Activated T-helper 1 cell treated with anti-CD3 and anti-CD28 coated beads, Interleukin-12 subunit alpha, Interleukin-12 subunit beta, Interleukin-2, Interleukin-4 antibody, amounts not matched to agents 30 ng/mL and 10 ng/mL and 1 ng/mL, durations not matched to agents 14 hours and 24 hours and 36 hours (primary cell): ENCODE measurements around the gene ABCC8. TPM values are rescaled to one million over a fixed set of nuclear protein-coding genes. Genes with fewer than 3 reads are reported as not detected.

Experiments
- DNase-seq: peaks from one replicate; pipeline ENCODE4 v3.0.0; 2021; ENCODE audit warnings: low spot score
- H3K27ac Mint-ChIP-seq: one replicate; pipeline ENCODE4 v1.8.0; 2021; ENCODE audit warnings: mild to moderate bottlenecking, mixed read lengths
- H3K27me3 Mint-ChIP-seq: one replicate; pipeline ENCODE4 v1.8.0; 2022; ENCODE audit warnings: mild to moderate bottlenecking, moderate library complexity, mixed read lengths; ENCODE audit not compliant: insufficient read depth
- H3K36me3 Mint-ChIP-seq: one replicate; pipeline ENCODE4 v1.8.0; 2021; ENCODE audit warnings: low read depth, mixed read lengths
- H3K4me1 Mint-ChIP-seq: one replicate; pipeline ENCODE4 v1.8.0; 2021; ENCODE audit warnings: low read depth, mixed read lengths
- H3K4me3 Mint-ChIP-seq: one replicate; pipeline ENCODE4 v1.8.0; 2021; ENCODE audit warnings: mild to moderate bottlenecking, moderate library complexity, mixed read lengths
- H3K9me3 Mint-ChIP-seq: one replicate; pipeline ENCODE4 v1.8.0; 2021; ENCODE audit warnings: mixed read lengths
- intact Hi-C: fragments of 100-400 bp; cut with micrococcal nuclease; formaldehyde crosslinking; loops from one replicate; pipeline ENCODE4 v1.15.1; 2024
- total RNA-seq: library from RNA; stranded (reverse); gene quantifications from 2 replicates; pipeline ENCODE4 v1.2.3, GENCODE V29; 2022

Gene ABCC8
- total RNA-seq, 1 donor from 2014 or later, result 0.31 TPM

DNA sequence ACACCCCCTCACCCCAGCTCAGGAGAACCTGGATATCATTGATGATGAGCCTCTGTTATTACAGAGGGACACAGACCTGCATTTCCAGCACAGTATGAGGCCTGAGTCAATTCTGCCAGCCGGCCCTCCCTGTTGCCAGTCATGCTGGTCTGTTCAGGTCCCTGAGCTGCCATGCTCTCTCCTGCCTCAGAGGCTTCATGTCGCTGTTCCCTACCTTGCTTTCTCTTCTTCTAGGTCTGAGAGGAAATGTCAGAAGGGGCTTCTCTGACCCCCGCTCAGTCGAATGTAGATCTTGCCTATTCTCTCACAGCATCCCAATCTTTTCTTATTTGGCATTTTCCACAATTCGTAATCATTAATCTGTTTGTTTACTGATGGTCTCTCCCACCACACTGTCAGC, 21.8 kb upstream of the ABCC8 start:
- Mint-ChIP-seq H3K27ac (no peak overlapping the region), H3K4me1 (no peaks in the 10 kb centered on the region), H3K4me3 (no peak overlapping the region), H3K36me3 (no peaks in the 10 kb centered on the region), H3K9me3 (no peaks in the 10 kb centered on the region), H3K27me3 (peaks cover 13% of the 10 kb centered on the region)
- DNase-seq, result no peak
- intact Hi-C loops, result no loop called here

DNA sequence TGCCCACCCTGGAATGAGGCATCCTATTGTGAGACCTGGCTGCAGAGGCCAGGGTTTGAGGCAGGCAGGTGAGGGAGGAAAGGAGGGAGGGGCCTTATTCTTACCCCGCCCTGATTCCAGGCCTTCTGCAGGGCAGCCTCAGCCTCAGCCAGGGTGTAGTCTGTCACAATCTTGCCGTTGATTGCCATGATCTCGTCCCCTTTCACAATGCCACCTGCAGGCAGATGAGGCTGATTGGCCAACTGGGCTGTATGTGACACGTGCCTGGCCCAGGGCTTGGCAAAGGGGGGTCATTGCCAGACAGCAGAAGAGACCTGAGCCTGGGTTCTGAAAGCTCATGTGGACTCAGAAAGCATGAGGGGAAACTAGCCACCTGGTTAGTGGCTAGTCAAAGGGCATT, 21.4 kb upstream of the ABCC8 start:
- Mint-ChIP-seq H3K27ac (no peak overlapping the region), H3K4me3 (no peak overlapping the region), H3K9me3 (no peaks in the 10 kb centered on the region), H3K27me3 (peaks cover 12% of the 10 kb centered on the region), H3K36me3 (no peaks in the 10 kb centered on the region), H3K4me1 (no peaks in the 10 kb centered on the region)
- intact Hi-C loops, result no loop called here
- DNase-seq, result no peak

DNA sequence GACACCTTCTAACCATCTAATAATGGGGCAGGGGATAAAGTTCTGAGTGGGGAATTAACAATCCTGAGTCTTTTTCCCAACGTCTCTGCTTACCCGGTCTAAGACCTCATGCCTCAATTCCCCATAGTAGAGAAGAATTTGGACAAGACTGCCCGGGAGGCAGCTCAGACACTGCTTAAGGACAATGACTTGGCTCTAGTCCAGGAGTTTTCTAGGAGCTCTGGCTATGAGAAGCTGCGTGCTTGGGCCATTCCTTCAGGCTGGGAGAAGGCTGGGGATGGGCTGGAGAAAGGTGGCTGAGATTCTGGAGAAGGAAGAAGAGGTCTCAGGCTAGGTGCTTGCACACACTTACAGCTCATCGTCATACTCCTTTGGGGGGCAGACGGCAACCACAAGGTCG, 19.8 kb upstream of the ABCC8 start:
- peaks cover 15% of the 10 kb centered on the region for H3K27me3 Mint-ChIP-seq
- no peak overlapping the region for H3K4me3 Mint-ChIP-seq
- no peaks in the 10 kb centered on the region for H3K36me3 Mint-ChIP-seq
- H3K4me1 Mint-ChIP-seq, result no peaks in the 10 kb centered on the region
- no peaks in the 10 kb centered on the region for H3K9me3 Mint-ChIP-seq
- no peak overlapping the region for H3K27ac Mint-ChIP-seq
- intact Hi-C loops, result no loop called here
- DNase-seq, result no peak

DNA sequence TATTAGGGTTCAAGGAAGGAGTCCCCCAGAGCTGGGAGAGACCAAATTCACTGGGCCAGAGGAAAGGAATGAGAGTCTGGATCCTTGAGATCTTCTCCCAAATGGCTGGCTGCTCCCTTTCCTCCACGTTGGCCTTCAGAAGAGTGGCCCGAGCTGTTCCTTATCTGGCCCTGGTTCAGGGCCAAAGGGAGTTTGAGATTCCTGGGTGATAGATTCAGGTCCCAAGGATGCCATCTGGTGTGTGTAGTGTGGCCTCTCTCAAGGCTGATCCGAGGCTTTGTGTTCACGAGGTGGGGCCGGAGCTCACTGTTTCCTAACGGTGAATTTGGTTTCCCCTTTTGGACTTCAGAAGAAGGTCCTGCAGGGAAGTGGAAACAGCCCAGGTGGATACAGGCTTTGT, 17.4 kb upstream of the ABCC8 start:
- peaks cover 29% of the 10 kb centered on the region for H3K27me3 Mint-ChIP-seq
- no peaks in the 10 kb centered on the region for H3K9me3 Mint-ChIP-seq
- H3K4me3 Mint-ChIP-seq, result no peak overlapping the region
- intact Hi-C loops, result no loop called here
- H3K36me3 Mint-ChIP-seq, result no peaks in the 10 kb centered on the region
- H3K4me1 Mint-ChIP-seq, result no peaks in the 10 kb centered on the region
- H3K27ac Mint-ChIP-seq, result no peak overlapping the region
- DNase-seq, result no peak

DNA sequence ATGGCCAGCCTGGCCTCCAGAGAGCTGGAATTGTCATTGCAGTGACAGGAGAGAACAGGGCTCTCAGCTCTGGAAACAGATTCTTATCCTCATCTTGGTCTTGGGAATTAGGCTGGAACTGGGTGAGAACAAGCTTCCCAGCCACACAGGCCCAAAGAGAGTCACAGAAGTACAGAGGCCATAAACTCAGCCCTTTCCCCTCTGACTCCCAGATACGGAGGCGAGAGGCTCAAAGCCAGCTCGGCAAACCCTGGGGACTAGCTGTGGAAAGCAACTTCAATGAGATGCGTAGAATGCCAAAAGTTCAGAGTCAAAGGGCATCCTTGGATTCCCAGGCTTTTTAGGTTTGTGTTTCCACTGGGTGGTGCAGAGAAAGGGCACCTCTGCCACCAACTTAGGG, 14.3 kb upstream of the ABCC8 start:
- intact Hi-C loops, result no loop called here
- no peak for DNase-seq
- no peaks in the 10 kb centered on the region for H3K9me3 Mint-ChIP-seq
- H3K27ac Mint-ChIP-seq, result no peak overlapping the region
- peaks cover 26% of the 10 kb centered on the region for H3K27me3 Mint-ChIP-seq
- H3K36me3 Mint-ChIP-seq, result no peaks in the 10 kb centered on the region
- H3K4me3 Mint-ChIP-seq, result no peak overlapping the region
- no peaks in the 10 kb centered on the region for H3K4me1 Mint-ChIP-seq

DNA sequence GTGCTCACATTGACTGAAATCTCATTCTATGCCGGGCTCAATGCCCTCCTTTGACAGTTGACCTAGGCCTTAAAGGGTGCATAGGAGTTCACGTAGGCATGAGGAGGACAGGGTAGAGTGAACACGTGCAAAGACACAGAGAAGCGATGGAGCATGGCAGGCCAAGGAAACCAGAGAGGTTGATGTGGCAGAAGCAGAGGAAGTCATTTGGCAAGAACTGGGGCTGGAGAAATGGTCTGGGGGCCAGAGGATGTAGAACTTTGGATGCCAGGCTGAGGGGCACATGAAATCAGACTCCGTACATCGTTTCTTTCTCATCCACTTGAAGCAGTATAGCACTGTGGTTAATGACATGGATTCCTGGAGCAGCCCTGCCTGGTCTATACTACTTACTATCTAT, 13.6 kb upstream of the ABCC8 start:
- Mint-ChIP-seq H3K4me1 (no peaks in the 10 kb centered on the region), H3K27me3 (peaks cover 26% of the 10 kb centered on the region)

DNA sequence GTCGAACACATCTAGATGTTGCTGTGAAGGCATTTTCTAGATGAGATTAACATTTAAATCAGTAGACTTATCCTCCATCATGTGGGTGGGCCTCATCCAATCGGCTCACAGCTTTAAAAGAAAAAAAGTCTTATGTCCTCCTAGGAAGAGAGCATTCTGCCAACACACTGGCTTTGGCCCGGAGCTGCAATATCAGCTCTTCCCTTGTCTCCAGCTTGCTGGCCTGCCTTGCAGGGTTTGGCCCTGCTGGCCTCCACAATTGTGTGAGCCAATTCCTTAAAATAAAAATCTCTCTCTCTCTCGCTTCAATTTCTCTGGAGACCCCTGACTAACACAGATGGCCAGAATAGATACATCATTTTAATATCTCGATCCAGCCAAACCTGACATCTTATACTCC, 13.1 kb upstream of the ABCC8 start:
- no peak for DNase-seq
- Mint-ChIP-seq H3K27ac (no peak overlapping the region), H3K4me3 (no peak overlapping the region), H3K9me3 (no peaks in the 10 kb centered on the region), H3K36me3 (no peaks in the 10 kb centered on the region), H3K4me1 (no peaks in the 10 kb centered on the region), H3K27me3 (peaks cover 26% of the 10 kb centered on the region)
- intact Hi-C loops, result no loop called here

More for the DNA sequence above, 13.6 kb upstream of the ABCC8 start:
- intact Hi-C loops, result no loop called here
- H3K27ac Mint-ChIP-seq, result no peak overlapping the region
- DNase-seq, result no peak
- no peak overlapping the region for H3K4me3 Mint-ChIP-seq
- no peaks in the 10 kb centered on the region for H3K9me3 Mint-ChIP-seq
- H3K36me3 Mint-ChIP-seq, result no peaks in the 10 kb centered on the region

DNA sequence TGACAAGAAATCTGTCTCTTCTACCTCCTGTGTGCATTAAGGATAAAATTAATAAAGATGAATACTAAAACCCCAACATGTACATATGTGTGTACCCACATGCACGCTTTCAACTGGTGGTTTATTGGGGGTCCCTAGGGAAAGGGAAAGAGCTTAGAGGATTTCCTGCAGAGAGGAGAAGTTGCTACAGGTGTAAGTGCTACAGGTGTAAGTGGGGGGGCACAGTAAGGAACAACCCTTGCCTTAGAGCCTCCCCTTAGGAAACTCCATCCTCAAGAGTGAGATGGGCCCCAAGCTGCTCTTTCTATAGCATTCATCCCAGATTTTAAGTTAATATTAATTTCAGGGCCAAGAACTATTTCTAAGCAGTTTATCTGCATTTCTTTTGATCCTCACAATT, 11.9 kb upstream of the ABCC8 start:
- intact Hi-C loops, result no loop called here
- H3K36me3 Mint-ChIP-seq, result no peaks in the 10 kb centered on the region
- no peak for DNase-seq
- H3K9me3 Mint-ChIP-seq, result peaks cover 5% of the 10 kb centered on the region
- H3K27ac Mint-ChIP-seq, result no peak overlapping the region
- no peaks in the 10 kb centered on the region for H3K4me1 Mint-ChIP-seq
- no peak overlapping the region for H3K4me3 Mint-ChIP-seq
- peaks cover 28% of the 10 kb centered on the region for H3K27me3 Mint-ChIP-seq

DNA sequence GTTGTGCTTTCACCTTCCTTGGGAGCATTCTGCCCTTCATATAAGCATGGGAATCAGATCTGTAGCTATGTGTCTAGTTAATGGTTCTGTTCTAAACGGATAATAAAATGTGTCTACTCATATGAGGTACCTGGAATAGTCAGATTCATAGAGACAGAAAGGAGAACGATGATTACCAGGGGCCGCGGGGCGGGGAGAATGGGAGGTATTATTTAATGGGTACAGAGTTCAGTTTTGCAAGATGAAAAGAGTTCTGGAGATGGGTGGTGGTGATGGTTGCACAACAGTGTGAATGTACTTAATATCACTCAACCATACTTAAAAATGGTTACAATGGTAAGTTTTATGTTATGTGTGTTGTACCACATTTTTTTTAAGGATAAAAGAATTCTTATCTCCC, 10.0 kb upstream of the ABCC8 start:
- H3K9me3 Mint-ChIP-seq, result peaks cover 8% of the 10 kb centered on the region
- intact Hi-C loops, result no loop called here
- no peak for DNase-seq
- no peak overlapping the region for H3K27ac Mint-ChIP-seq
- no peaks in the 10 kb centered on the region for H3K36me3 Mint-ChIP-seq
- H3K4me3 Mint-ChIP-seq, result no peak overlapping the region
- peaks cover 28% of the 10 kb centered on the region for H3K27me3 Mint-ChIP-seq
- H3K4me1 Mint-ChIP-seq, result no peaks in the 10 kb centered on the region

DNA sequence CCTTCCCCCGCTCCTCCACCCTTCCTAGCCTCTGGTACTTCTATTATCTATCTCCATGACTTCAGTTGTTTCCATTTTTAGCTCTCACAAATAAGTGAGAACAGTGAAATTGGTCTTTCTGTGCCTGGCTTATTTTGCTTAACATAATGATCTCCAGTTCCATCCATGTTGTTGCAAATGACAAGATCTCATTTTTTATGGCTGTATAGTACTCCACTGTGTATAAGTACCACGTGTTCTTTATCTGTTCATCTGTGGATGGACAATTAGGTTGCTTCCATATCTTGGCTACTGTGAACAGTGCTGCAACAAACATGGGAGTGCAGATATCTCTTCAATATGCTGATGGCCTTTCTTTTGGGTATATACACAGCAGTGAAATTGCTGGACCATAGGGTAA, 6.9 kb upstream of the ABCC8 start:
- intact Hi-C loops, result no loop called here
- Mint-ChIP-seq H3K36me3 (no peaks in the 10 kb centered on the region), H3K4me1 (no peaks in the 10 kb centered on the region), H3K27ac (no peak overlapping the region), H3K27me3 (peaks cover 25% of the 10 kb centered on the region), H3K4me3 (no peak overlapping the region), H3K9me3 (peaks cover 8% of the 10 kb centered on the region)
- DNase-seq, result no peak

DNA sequence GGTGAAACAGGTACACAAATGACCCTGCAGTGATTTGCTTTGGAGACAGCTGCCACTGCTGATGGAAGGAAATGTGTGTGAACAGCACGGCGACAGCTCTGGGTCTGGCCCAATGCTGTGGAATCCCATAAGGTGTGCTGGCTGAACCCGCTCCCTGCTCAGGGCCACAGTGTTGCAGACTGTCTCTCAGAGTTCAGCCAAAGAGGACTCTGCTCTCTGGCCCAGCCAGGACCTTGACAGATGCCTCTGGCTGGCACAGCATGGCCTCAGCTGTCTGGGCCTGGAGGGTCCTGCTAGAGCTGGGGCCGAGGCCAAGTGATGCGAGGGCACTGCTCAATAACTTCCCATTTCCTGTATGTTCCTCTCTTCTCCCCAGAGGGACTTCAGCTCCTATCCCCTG, 5.3 kb upstream of the ABCC8 start:
- no peak overlapping the region for H3K4me3 Mint-ChIP-seq
- H3K4me1 Mint-ChIP-seq, result no peaks in the 10 kb centered on the region
- no peak overlapping the region for H3K27ac Mint-ChIP-seq
- no peaks in the 10 kb centered on the region for H3K36me3 Mint-ChIP-seq
- intact Hi-C loops, result no loop called here
- H3K9me3 Mint-ChIP-seq, result peaks cover 8% of the 10 kb centered on the region
- DNase-seq, result no peak
- H3K27me3 Mint-ChIP-seq, result peaks cover 40% of the 10 kb centered on the region

DNA sequence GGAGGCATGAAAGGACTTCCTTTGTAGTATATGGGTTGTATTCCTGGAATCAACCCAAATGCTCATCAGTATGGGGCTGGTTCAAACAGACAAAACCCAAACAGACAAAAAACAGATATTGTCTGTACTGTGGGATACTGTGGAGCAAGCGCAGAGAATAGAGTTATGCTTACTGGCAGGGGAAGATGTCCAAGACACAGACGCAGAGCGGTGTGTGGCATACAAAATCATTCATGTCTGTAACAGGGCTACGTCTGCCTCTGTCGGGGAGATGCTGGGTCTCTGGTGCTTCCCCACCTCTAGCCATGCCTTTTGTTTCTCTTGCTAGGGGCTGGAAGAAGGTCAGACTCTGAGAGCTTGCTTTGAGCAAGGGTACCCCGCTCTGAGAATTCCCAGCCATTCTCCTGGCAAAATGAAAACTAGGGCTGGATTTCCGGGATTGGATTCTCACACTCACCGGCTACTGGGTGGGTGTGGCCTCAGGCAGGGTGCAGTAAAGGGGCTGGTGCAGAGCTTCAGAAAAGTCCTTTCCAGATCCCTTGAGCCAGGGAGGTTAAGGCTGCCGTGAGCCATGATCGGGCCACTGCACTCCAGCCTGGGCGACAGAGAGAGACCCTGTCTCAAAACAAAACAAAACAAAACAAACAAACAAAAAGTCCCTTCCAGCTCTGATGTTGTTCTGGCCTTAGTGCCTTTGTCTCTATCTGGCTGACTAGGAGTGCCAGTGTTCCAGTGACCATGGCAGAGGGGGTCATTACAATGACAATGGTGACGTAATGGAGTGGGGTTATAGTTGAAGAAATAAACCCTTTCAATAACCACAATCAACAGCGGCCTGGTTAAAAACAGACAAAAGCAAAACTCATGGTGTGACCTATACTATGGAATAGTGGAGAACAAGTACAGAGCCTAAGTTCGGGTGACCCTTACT, 2.9 kb upstream of the ABCC8 start:
- H3K27ac Mint-ChIP-seq, result no peak overlapping the region
- intact Hi-C loops, result no loop called here
- no peak overlapping the region for H3K4me3 Mint-ChIP-seq
- peaks cover 53% of the 10 kb centered on the region for H3K27me3 Mint-ChIP-seq
- H3K9me3 Mint-ChIP-seq, result peaks cover 8% of the 10 kb centered on the region
- no peaks in the 10 kb centered on the region for H3K36me3 Mint-ChIP-seq
- no peaks in the 10 kb centered on the region for H3K4me1 Mint-ChIP-seq
- no peak for DNase-seq

DNA sequence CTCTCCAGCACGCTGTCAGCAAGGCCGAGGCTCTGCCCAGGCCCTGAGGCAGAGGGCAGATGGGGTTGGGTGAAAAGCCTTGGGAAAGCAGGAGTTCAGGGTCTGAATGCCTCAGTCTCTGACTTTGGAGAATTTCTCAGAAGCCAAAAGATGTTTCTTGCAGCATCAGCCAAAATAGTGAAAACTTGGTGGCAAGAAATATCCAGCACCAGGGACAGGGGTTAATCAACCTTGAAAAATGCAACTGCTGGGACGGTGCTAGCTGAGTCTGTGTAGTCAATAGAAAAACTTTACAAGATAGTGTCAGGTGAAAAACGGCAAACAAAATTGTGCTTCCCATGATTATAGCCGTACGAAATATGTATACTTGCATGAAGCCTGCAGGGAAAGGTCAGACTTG, 1.4 kb upstream of the ABCC8 start:
- DNase-seq, result no peak
- Mint-ChIP-seq H3K9me3 (no peaks in the 10 kb centered on the region), H3K27ac (no peak overlapping the region), H3K4me3 (no peak overlapping the region), H3K36me3 (no peaks in the 10 kb centered on the region), H3K4me1 (no peaks in the 10 kb centered on the region), H3K27me3 (peaks cover 66% of the 10 kb centered on the region)
- intact Hi-C loops, result no loop called here

DNA sequence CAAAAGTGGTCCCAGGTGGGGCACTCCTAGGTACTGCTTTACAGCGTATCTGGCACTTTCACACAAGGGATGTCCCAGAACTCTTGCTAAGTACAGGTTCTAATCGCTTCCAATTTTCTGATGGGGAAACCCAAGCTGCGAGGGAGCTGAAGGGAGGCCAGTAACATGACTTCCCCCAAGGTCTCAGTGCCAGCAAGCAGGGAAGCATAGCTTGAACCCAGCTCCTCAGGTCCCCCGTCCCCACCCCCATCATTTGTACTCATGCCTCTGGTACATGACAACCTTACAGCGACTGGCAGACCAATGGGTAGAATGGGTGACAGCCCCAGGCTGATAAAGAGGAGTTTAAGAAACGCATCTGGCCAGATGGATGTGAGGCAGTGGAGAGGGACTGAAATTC, 716 bp upstream of the ABCC8 start:
- H3K27me3 Mint-ChIP-seq, result peaks cover 72% of the 10 kb centered on the region
- no peaks in the 10 kb centered on the region for H3K36me3 Mint-ChIP-seq

More for the DNA sequence above, 716 bp upstream of the ABCC8 start:
- H3K4me1 Mint-ChIP-seq, result no peaks in the 10 kb centered on the region
- no peak overlapping the region for H3K27ac Mint-ChIP-seq
- H3K9me3 Mint-ChIP-seq, result no peaks in the 10 kb centered on the region
- no peak overlapping the region for H3K4me3 Mint-ChIP-seq
- no peak for DNase-seq
- intact Hi-C loops, result no loop called here
